K562 (cell line): Measurements from ENCODE around the gene ITPKA. TPM values are rescaled to one million over a fixed set of nuclear protein-coding genes. Genes with fewer than 3 reads are reported as not detected.

Source experiments
- ATAC-seq: fragments of 200-7000 bp; cut with Tn5 transposase; 3 replicates; pipeline ENCODE4 v1.9.1; 2020; ENCODE audit warnings: moderate library complexity
- BruUV-seq: library from RNA; stranded (reverse); fragments of 400-500 nt; replicated peaks from 2 replicates; lab custom pipeline; 2021; lab: Mats Ljungman, UMichigan
- CTCF ChIA-PET: fragments of 300-600 bp; formaldehyde crosslinking; extraction: SDS; loops from one replicate; lab custom pipeline; 2021; ENCODE audit warnings: low intra/inter-chr PET ratio; lab: Yijun Ruan, JAX
- POLR2A ChIA-PET: fragments of 300-600, 350-650 bp; sonication (Branson Sonifier 250); formaldehyde crosslinking; extraction: SDS; loops from one replicate; lab custom pipeline; 2021; ENCODE audit warnings: antibody characterized with exemption, inconsistent platforms; lab: Yijun Ruan, JAX
- DNase-seq, 4 experiments: peaks; one replicate each; pipeline versions ENCODE4 v3.0.0 to v3.0.0-alpha.2; 2011 to 2018; ENCODE audit warnings: low spot score in 3 of 4, mixed read lengths in 3 of 4; ENCODE audit errors: extremely low read depth in 1 of 4
- FAIRE-seq: peaks from 2 replicates; lab custom pipeline; 2011; peaks lifted over from hg19 to GRCh38; lab: Jason Lieb, UNC
- H2AFZ ChIP-seq: 2 replicates; pipeline ENCODE4 v1.6.0; 2011; ENCODE audit warnings: low read depth, low read length, control low read depth, inconsistent platforms
- H3K27ac ChIP-seq: fragments of 200-600 bp; 3 replicates; pipeline ENCODE4 v1.8.0; 2011; ENCODE audit warnings: low read depth, mild to moderate bottlenecking, control low read depth, inconsistent platforms, low read length, moderate library complexity, mixed read lengths; ENCODE audit errors: extremely low read depth
- H3K27me3 ChIP-seq, 2 experiments: fragments of 300-600 bp in 1 of 2; 2 replicates in 1 of 2; 3 replicates in 1 of 2; pipeline versions ENCODE4 v1.6.0 to v1.8.0; 2011; ENCODE audit warnings: inconsistent platforms in 2 of 2, low read length in 2 of 2, mild to moderate bottlenecking in 1 of 2, mixed read lengths in 1 of 2, moderate library complexity in 1 of 2; ENCODE audit not compliant: control insufficient read depth in 2 of 2, insufficient read depth in 2 of 2
- H3K36me3 ChIP-seq: fragments of 300-600 bp; 3 replicates; pipeline ENCODE4 v1.8.0; 2011; ENCODE audit warnings: mild to moderate bottlenecking, low read length, inconsistent platforms; ENCODE audit not compliant: control insufficient read depth, insufficient read depth
- H3K4me1 ChIP-seq, 2 experiments: fragments of 200-600 bp in 1 of 2; replicated peaks in 1 of 2; 2 replicates in 1 of 2; 3 replicates in 1 of 2; pipeline versions ENCODE4 v1.5.1 to v1.8.0; 2011; ENCODE audit warnings: inconsistent platforms in 2 of 2, low read length in 2 of 2, mild to moderate bottlenecking in 1 of 2, mixed read lengths in 1 of 2, moderate library complexity in 1 of 2; ENCODE audit not compliant: control insufficient read depth in 2 of 2, insufficient read depth in 2 of 2
- H3K4me2 ChIP-seq: 2 replicates; pipeline ENCODE4 v1.6.1; 2011; ENCODE audit warnings: low read length, control low read depth, inconsistent platforms, mixed read lengths; ENCODE audit not compliant: insufficient read depth
- H3K4me3 ChIP-seq: fragments of 200-600 bp; sonication (generic), shearing (Covaris generic); 2 replicates; pipeline ENCODE4 v1.5.1; 2016; ENCODE audit warnings: control low read depth, inconsistent platforms
- H3K79me2 ChIP-seq: fragments of 200-600 bp; 3 replicates; pipeline ENCODE4 v1.8.0; 2011; ENCODE audit warnings: low read length, inconsistent platforms; ENCODE audit not compliant: control insufficient read depth, insufficient read depth
- H3K9ac ChIP-seq, 2 experiments: 2 replicates each; pipeline versions ENCODE4 v1.6.0 to v1.6.1; 2011; ENCODE audit warnings: low read depth in 2 of 2, low read length in 2 of 2, control low read depth in 1 of 2, inconsistent platforms in 1 of 2, mild to moderate bottlenecking in 1 of 2, mixed read lengths in 1 of 2; ENCODE audit not compliant: insufficient read depth in 1 of 2
- H3K9me1 ChIP-seq: one replicate; pipeline ENCODE4 v1.6.0; 2011; ENCODE audit warnings: inconsistent platforms, mild to moderate bottlenecking, low read length, moderate library complexity; ENCODE audit not compliant: control insufficient read depth, insufficient read depth
- H3K9me3 ChIP-seq: replicated peaks from 2 replicates; pipeline ENCODE4 v1.5.1; 2011; ENCODE audit warnings: low read depth, low read length, inconsistent platforms; ENCODE audit not compliant: control insufficient read depth, insufficient read depth
- H4K20me1 ChIP-seq: replicated peaks from 2 replicates; pipeline ENCODE4 v1.6.1; 2011; ENCODE audit warnings: low read length, inconsistent platforms, mixed read lengths; ENCODE audit not compliant: control insufficient read depth, insufficient read depth
- ATF1 ChIP-seq, 2 experiments: fragments of 450-650 bp in 1 of 2; IDR thresholded peaks; 2 replicates each; pipeline ENCODE4 v1.6.1; 2016; ENCODE audit warnings: missing compliant biosample characterization in 1 of 2, missing genetic modification characterization in 1 of 2
- ETV1 ChIP-seq: fragments of 450-650 bp; conservative IDR thresholded peaks from 2 replicates; pipeline ENCODE4 v1.6.1; 2016; ENCODE audit warnings: missing genetic modification characterization, control low read depth, low read depth, missing compliant biosample characterization
- GABPB1 ChIP-seq: sonication (generic); formaldehyde crosslinking; IDR thresholded peaks from 2 replicates; pipeline ENCODE4 v1.8.0; 2022; ENCODE audit warnings: mild to moderate bottlenecking, missing genetic modification reagents
- HLTF ChIP-seq: fragments of 450-650 bp; IDR thresholded peaks from 2 replicates; pipeline ENCODE4 v1.6.1; 2016
- HMGN3 ChIP-seq: IDR thresholded peaks from 2 replicates; pipeline ENCODE4 v1.6.1; 2011; ENCODE audit warnings: borderline replicate concordance, low read depth, mild to moderate bottlenecking, mixed read lengths, low read length; ENCODE audit not compliant: insufficient read length; ENCODE audit errors: extremely low read depth
- KAT2B ChIP-seq: IDR thresholded peaks from one replicate; pipeline ENCODE4 v1.6.1; 2012; ENCODE audit warnings: low read depth, mild to moderate bottlenecking, control low read depth, inconsistent platforms, low read length, moderate library complexity
- MBD2 ChIP-seq: sonication (generic); IDR thresholded peaks from 2 replicates; pipeline ENCODE4 v1.6.1; 2016; ENCODE audit warnings: low read depth, borderline replicate concordance
- PHF8 ChIP-seq: fragments of 200-600 bp; sonication (generic); IDR thresholded peaks from 2 replicates; pipeline ENCODE4 v1.6.1; 2012; ENCODE audit warnings: mixed run types, mild to moderate bottlenecking, inconsistent platforms, low read length, moderate library complexity, borderline replicate concordance
- POLR2A ChIP-seq: fragments of 450-650 bp; conservative IDR thresholded peaks from 2 replicates; pipeline ENCODE4 v1.6.1; 2016
- SIX5 ChIP-seq, 2 experiments: IDR thresholded peaks; 2 replicates each; pipeline ENCODE4 v1.6.1; 2011; ENCODE audit warnings: low read length in 2 of 2, borderline replicate concordance in 1 of 2, low read depth in 1 of 2, mild to moderate bottlenecking in 1 of 2, moderate library complexity in 1 of 2; ENCODE audit not compliant: insufficient read depth in 1 of 2
- SMAD4 ChIP-seq: fragments of 250-450 bp; sonication (Bioruptor Pico); conservative IDR thresholded peaks from 2 replicates; pipeline ENCODE4 v1.8.0; 2021; ENCODE audit warnings: inconsistent platforms, mild to moderate bottlenecking, moderate library complexity
- SPI1 ChIP-seq: IDR thresholded peaks from 2 replicates; pipeline ENCODE4 v1.6.1; 2011; ENCODE audit warnings: low read depth, low read length, control low read depth, borderline replicate concordance
- TEAD1 ChIP-seq, 2 experiments: fragments of 450-650 bp in 1 of 2; sonication (generic) in 1 of 2; formaldehyde crosslinking; IDR thresholded peaks; 2 replicates each; pipeline versions ENCODE4 v1.4.0 to v1.8.0; 2020 to 2022; ENCODE audit warnings: mild to moderate bottlenecking in 2 of 2, missing genetic modification reagents in 1 of 2
- U2AF1 ChIP-seq: fragments of 200-400 bp; formaldehyde crosslinking; optimal IDR thresholded peaks from 2 replicates; pipeline ENCODE3; 2017; ENCODE audit warnings: mild to moderate bottlenecking, low read depth, low read length, moderate library complexity
- XRCC5 ChIP-seq: fragments of 200-400 bp; formaldehyde crosslinking; IDR thresholded peaks from 2 replicates; pipeline ENCODE4 v1.6.1; 2017; ENCODE audit warnings: low read depth, mild to moderate bottlenecking, low read length
- ZNF3 ChIP-seq: fragments of 250-450 bp; sonication (Bioruptor Pico); IDR thresholded peaks from 2 replicates; pipeline ENCODE4 v1.5.0; 2021; ENCODE audit warnings: mild to moderate bottlenecking, moderate library complexity
- WGBS: fragments of 100-300 bp; shearing (Covaris generic); methylation state at CpG from one replicate; pipeline ENCODE4 v1.1.6; 2016; ENCODE audit warnings: low coverage, mixed read lengths; ENCODE audit not compliant: insufficient coverage; ENCODE audit errors: missing lambda C conversion rate; 5-methylcytosine and 5-hydroxymethylcytosine counted together
- in situ Hi-C: fragments of 300-500 bp; cut with MboI; formaldehyde crosslinking; loops from 4 replicates; pipeline ENCODE4 v1.15.0; 2018; ENCODE audit warnings: inconsistent platforms, mixed read lengths
- intact Hi-C: fragments of 100-400 bp; cut with micrococcal nuclease; formaldehyde crosslinking; loops from 2 replicates; pipeline ENCODE4 v1.14.2; 2022
- polyA plus RNA-seq, 8 experiments: library from polyadenylated mRNA; depleted of rRNA in 4 of 8; stranded (reverse) in 5 of 8; unstranded in 3 of 8; fragments of >200 nt; fragmentation: Nextera tagmentation in 2 of 8; fragmentation: Illumina TruSeq in 1 of 8; extraction: Ambion mirVana in 2 of 8; extraction: Trizol in 1 of 8; gene quantifications; 2 replicates each; pipeline versions ENCODE4 v1.2.1 to v1.2.3, GENCODE V29; 2011 to 2014; ENCODE audit warnings: inconsistent platforms in 1 of 8, missing spikeins in 1 of 8
- total RNA-seq, 7 experiments: library from RNA; depleted of rRNA in 6 of 7; stranded (reverse); fragments of >200 nt in 6 of 7; fragmentation: Illumina TruSeq in 2 of 7; extraction: Trizol in 2 of 7; gene quantifications; 2 replicates each; pipeline versions ENCODE4 v1.2.1 to v1.2.3, GENCODE V29; 2011 to 2021; ENCODE audit warnings: low replicate concordance in 1 of 7
- TF ChIP-seq, protein P1 (sequence below): sonication (generic); formaldehyde crosslinking; IDR thresholded peaks from 2 replicates; pipeline ENCODE4 v1.8.0; 2022; ENCODE audit warnings: missing genetic modification reagents, mild to moderate bottlenecking, moderate library complexity, borderline replicate concordance
- TF ChIP-seq, protein P2 (sequence below): fragments of 450-650 bp; IDR thresholded peaks from 2 replicates; pipeline ENCODE4 v1.6.1; 2014; ENCODE audit warnings: low read depth, mild to moderate bottlenecking, moderate library complexity, borderline replicate concordance

ITPKA gene
- total and polyA plus RNA-seq, 9 of the 15 experiments (the other 6 are each of a cell fraction or from before 2014, with no cell fraction given) = 0.14 to 68.4 (median 11.5) TPM

DNA sequence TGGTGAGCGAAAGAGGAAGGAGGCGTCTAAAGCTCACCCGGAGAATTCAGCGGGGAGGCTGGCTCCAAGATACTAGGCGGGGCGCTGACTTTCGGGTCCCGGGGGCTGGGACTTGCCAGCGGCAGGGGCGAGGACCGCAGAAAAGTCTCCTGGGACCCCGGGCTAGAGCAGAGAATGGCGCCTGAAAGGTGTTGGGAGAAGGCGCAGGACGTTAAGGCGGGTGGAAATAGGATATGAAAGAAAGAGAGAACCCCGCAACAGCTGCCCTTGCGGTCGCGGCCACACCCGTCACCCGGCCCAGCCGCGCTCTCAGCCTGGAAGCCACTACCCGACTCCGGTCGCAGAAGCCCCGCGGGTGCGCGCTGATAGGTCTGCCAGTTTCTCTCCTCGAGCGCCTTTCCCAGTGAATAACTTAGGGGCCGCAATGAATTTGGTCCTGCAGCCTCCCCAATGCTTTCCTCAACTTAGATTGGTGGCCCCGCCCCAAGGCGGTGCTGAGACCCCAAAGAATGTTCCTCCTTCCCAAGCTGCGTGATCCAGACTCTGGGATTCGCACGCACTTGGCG lies 19.3 kb downstream of the ITPKA start (continued):
- TF ChIP-seq, protein P1, sequence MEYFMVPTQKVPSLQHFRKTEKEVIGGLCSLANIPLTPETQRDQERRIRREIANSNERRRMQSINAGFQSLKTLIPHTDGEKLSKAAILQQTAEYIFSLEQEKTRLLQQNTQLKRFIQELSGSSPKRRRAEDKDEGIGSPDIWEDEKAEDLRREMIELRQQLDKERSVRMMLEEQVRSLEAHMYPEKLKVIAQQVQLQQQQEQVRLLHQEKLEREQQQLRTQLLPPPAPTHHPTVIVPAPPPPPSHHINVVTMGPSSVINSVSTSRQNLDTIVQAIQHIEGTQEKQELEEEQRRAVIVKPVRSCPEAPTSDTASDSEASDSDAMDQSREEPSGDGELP = peak; percentile 81
- 0 out of 2 replicates have a peak, but pooled peaks have one; percentile 0 for TF ChIP-seq SPI1

DNA sequence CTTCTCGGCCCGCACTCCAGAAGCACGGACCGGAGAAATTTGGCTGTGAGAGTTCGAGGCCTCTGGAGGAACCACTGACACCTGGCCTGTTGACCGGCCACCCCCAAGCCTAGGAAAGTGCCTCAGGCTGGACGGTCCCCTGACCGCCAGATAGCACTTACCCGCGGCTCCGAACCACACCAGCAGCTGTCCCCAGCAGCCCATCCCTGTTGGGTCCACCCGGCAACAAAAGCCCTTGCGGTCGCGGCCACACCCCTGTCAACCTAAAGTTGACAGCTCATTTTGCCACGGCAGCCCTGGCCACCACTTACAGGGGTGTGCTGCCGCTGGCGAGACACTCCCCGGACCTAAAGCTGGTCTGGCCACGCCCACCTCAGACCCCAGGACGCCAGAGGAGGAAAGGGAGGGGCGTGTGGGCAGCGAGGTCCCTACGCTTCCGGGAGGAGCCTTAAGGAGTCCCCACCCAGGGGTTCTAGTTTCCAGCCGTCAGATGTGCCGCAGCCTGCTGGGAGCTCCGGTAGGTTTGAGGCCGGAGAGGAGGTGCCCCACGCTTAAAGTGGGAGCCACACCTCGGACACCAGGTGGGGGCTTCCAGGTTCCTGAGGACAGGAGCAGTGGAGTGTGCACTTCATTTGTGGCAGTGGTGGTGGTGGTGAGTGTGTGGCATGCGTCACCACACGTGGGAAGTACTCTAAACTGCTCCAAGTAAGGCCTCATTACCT lies 20.0 kb downstream of the ITPKA start, which contains the start of gene LTK:
TSS of gene LTK (minus strand) at position 322 of the 722 bp plus-strand sequence. CDS start at position 204, 118 bp downstream.
- Histone ChIP-seq H3K9me3 (no peaks in the 10 kb centered on the region), H3K27ac (peak within 1 kb of the TSS; percentile 66), H3K36me3 (peaks cover 14% of the 10 kb centered on the region; the same call in 2 of the 3 replicates), H3K27me3 (no peaks in the 10 kb centered on the region), H3K4me2 (peak within 1 kb of the TSS; percentile 85), H3K4me1 (peaks cover 9 to 30% of the 10 kb centered on the region in 2 experiments; a peak in 4 of 5 replicates), H2AFZ (peak within 1 kb of the TSS; percentile 97), H3K79me2 (no peaks in the 10 kb centered on the region; the same call in 2 of the 3 replicates), H3K4me3 (peak within 1 kb of the TSS; percentile 47), H3K9me1 (peaks cover 3% of the 10 kb centered on the region), H4K20me1 (no peaks in the 10 kb centered on the region), H3K9ac (peak within 1 kb of the TSS; percentile 67 to 89)
- intact Hi-C loops = loop anchor here (2.0 kb wide), 1 partner anchor 19 kb away; no protein-coding TSS in a partner anchor
- no TSS peak for BruUV-seq
- peak; percentile 91 to 96 (median 93) for DNase-seq
- in situ Hi-C loops = no loop called here
- peak; percentile 92 for ATAC-seq
- CTCF ChIA-PET = no interaction called here
- FAIRE-seq = peak; percentile 86
- POLR2A ChIA-PET = interaction anchor here (0.6 to 1.5 kb wide), 6 partner anchors 10 to 1504 kb away, joined by 3 to 6 read pairs (median 3); no protein-coding TSS in a partner anchor
- 3% methylated on average over 33 of the region's 33 CpGs for WGBS
- no peak for TF ChIP-seq ZNF3 (CRISPR knock-in tag)
- no peak for TF ChIP-seq SIX5 (IDR thresholded peaks at IDR 0.05; ENCODE audit: borderline replicate concordance in 1 of 2, insufficient read depth in 1 of 2, low read depth in 1 of 2, low read length in 2 of 2)
- peak; percentile 12 to 50; a peak in 2 of 4 replicates for TF ChIP-seq TEAD1 (CRISPR knock-in tag; IDR thresholded peaks at IDR 0.05)
- no peak for TF ChIP-seq U2AF1
- peak; percentile 85 for TF ChIP-seq SMAD4
- TF ChIP-seq KAT2B = no peak
- peak; percentile 49; the same call in 1 of the 2 replicates for TF ChIP-seq PHF8
- TF ChIP-seq XRCC5 = no peak
- TF ChIP-seq HLTF = no peak
- no peak for TF ChIP-seq ATF1 (CRISPR knock-in tag; IDR thresholded peaks at IDR 0.05)
- peak; percentile 49; the same call in 1 of the 2 replicates for TF ChIP-seq ATF1 (tag; IDR thresholded peaks at IDR 0.05)
- TF ChIP-seq ETV1 (tag) = peak; percentile 44; the same call in 1 of the 2 replicates
- TF ChIP-seq, protein P2, sequence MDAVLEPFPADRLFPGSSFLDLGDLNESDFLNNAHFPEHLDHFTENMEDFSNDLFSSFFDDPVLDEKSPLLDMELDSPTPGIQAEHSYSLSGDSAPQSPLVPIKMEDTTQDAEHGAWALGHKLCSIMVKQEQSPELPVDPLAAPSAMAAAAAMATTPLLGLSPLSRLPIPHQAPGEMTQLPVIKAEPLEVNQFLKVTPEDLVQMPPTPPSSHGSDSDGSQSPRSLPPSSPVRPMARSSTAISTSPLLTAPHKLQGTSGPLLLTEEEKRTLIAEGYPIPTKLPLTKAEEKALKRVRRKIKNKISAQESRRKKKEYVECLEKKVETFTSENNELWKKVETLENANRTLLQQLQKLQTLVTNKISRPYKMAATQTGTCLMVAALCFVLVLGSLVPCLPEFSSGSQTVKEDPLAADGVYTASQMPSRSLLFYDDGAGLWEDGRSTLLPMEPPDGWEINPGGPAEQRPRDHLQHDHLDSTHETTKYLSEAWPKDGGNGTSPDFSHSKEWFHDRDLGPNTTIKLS = peak; percentile 65; the same call in 1 of the 2 replicates
- peak; percentile 72 for TF ChIP-seq POLR2A
- TF ChIP-seq GABPB1 (CRISPR knock-in tag) = peak; percentile 56
- peak; percentile 36 for TF ChIP-seq HMGN3
- TF ChIP-seq MBD2 = no peak
